Measurements from ENCODE around the gene GNG14.
"Not testable (repeated sequence)": the region's sequence is repeated elsewhere in the genome, so short reads cannot be mapped to it uniquely, and the experiment has no call there.

The GNG14 gene

GRCh38 chr19:12687496-12688196 lies at the start of gene GNG14:
GNG14 (plus strand) TSS chr19:12687998; CDS start chr19:12688049, 51 bp downstream.
- DNase-seq (ENCODE audit: low spot score) = no peak

- DNase-seq (ENCODE audit: low spot score) = no peak
Measured at GRCh38 chr19:12638611-12639182, 49.1 kb upstream of the GNG14 start.

GRCh38 chr19:12639901-12640613 lies 47.7 kb upstream of the GNG14 start:
- DNase-seq (ENCODE audit: low spot score) = peak; percentile 86

GRCh38 chr19:12641456-12641855 lies 46.3 kb upstream of the GNG14 start:
- DNase-seq (ENCODE audit: low spot score) = no peak

- no peak for DNase-seq (ENCODE audit: low spot score)
Measured at GRCh38 chr19:12642506-12642905, 45.3 kb upstream of the GNG14 start.

GRCh38 chr19:12643716-12644115 lies 44.1 kb upstream of the GNG14 start:
- not testable (repeated sequence) for DNase-seq (ENCODE audit: low spot score)

- DNase-seq (ENCODE audit: low spot score) = no peak
Measured at GRCh38 chr19:12646551-12646950, 41.2 kb upstream of the GNG14 start.

GRCh38 chr19:12647047-12647446 lies 40.8 kb upstream of the GNG14 start:
- DNase-seq (ENCODE audit: low spot score) = no peak

GRCh38 chr19:12647490-12648071 lies 40.2 kb upstream of the GNG14 start:
- DNase-seq (ENCODE audit: low spot score) = no peak

GRCh38 chr19:12648088-12648487 lies 39.7 kb upstream of the GNG14 start:
- DNase-seq (ENCODE audit: low spot score) = no peak

- no peak for DNase-seq (ENCODE audit: low spot score)
Measured at GRCh38 chr19:12649941-12650340, 37.9 kb upstream of the GNG14 start.

- DNase-seq (ENCODE audit: low spot score) = no peak
Measured at GRCh38 chr19:12652219-12652618, 35.6 kb upstream of the GNG14 start.

GRCh38 chr19:12655546-12655945 lies 32.3 kb upstream of the GNG14 start:
- DNase-seq (ENCODE audit: low spot score) = no peak

GRCh38 chr19:12656899-12657571 lies 30.8 kb upstream of the GNG14 start:
- DNase-seq (ENCODE audit: low spot score) = no peak

- DNase-seq (ENCODE audit: low spot score) = no peak
Measured at GRCh38 chr19:12657966-12658365, 29.8 kb upstream of the GNG14 start.

GRCh38 chr19:12660980-12661379 lies 26.8 kb upstream of the GNG14 start:
- DNase-seq (ENCODE audit: low spot score) = no peak

- no peak for DNase-seq (ENCODE audit: low spot score)
Measured at GRCh38 chr19:12664406-12665280, 23.2 kb upstream of the GNG14 start.

- peak; percentile 84 for DNase-seq (ENCODE audit: low spot score)
Measured at GRCh38 chr19:12665281-12665573, 22.6 kb upstream of the GNG14 start.

- peak; percentile 49 for DNase-seq (ENCODE audit: low spot score)
Measured at GRCh38 chr19:12665671-12666264, 22.0 kb upstream of the GNG14 start.

- DNase-seq (ENCODE audit: low spot score) = peak; percentile 95
Measured at GRCh38 chr19:12666265-12667048, 21.3 kb upstream of the GNG14 start, which contains the start of the genes MAN2B1 and WDR83. MAN2B1 (minus strand) TSS chr19:12666742; CDS start chr19:12666701, 41 bp downstream. WDR83 (plus strand) TSS chr19:12666807; CDS start chr19:12669791, 2,984 bp downstream.
